WTC11 (cell line): ENCODE data around the gene TRPV5. TPM values are rescaled to one million over a fixed set of nuclear protein-coding genes. Genes with fewer than 3 reads are reported as not detected.

ENCODE experiments used
- ATAC-seq: fragments of 200-7000 bp; cut with Tn5 transposase; 2 replicates; pipeline ENCODE4 v1.10.0; 2021; ENCODE audit warnings: mild to moderate bottlenecking, moderate library complexity
- CTCF ChIA-PET: fragments of 300-600 bp; sonication (Branson Sonifier 250); formaldehyde crosslinking; loops from one replicate; lab custom pipeline; 2021; ENCODE audit warnings: antibody characterized with exemption; lab: Charles Lee
- POLR2A ChIA-PET: fragments of 350-600 bp; sonication (Branson Sonifier 250); formaldehyde crosslinking; loops from one replicate; lab custom pipeline; 2021; ENCODE audit warnings: antibody characterized with exemption; lab: Charles Lee
- DNase-seq: peaks from one replicate; pipeline ENCODE4 v3.0.0; 2021; ENCODE audit warnings: low spot score
- H3K27ac Mint-ChIP-seq: 2 replicates; pipeline ENCODE4 v1.8.0; 2021; ENCODE audit warnings: mixed read lengths
- H3K27me3 Mint-ChIP-seq: 2 replicates; pipeline ENCODE4 v1.8.0; 2021; ENCODE audit warnings: low read depth, mild to moderate bottlenecking, moderate library complexity, mixed read lengths
- H3K36me3 Mint-ChIP-seq: 2 replicates; pipeline ENCODE4 v1.8.0; 2021; ENCODE audit warnings: mixed read lengths
- H3K4me1 Mint-ChIP-seq: 2 replicates; pipeline ENCODE4 v1.8.0; 2022; ENCODE audit warnings: mixed read lengths
- H3K4me3 Mint-ChIP-seq: 2 replicates; pipeline ENCODE4 v1.8.0; 2021; ENCODE audit warnings: mild to moderate bottlenecking, moderate library complexity, mixed read lengths
- H3K9me3 Mint-ChIP-seq: 2 replicates; pipeline ENCODE4 v1.8.0; 2021; ENCODE audit warnings: mixed read lengths
- ATF3 ChIP-seq: sonication (generic); formaldehyde crosslinking; conservative IDR thresholded peaks from 2 replicates; pipeline ENCODE4 v1.8.1; 2022; ENCODE audit warnings: mild to moderate bottlenecking, missing genetic modification reagents
- CBFB ChIP-seq: sonication (generic); formaldehyde crosslinking; IDR thresholded peaks from 2 replicates; pipeline ENCODE4 v1.8.1; 2022; ENCODE audit warnings: mild to moderate bottlenecking, low read depth, missing genetic modification reagents
- E2F1 ChIP-seq: sonication (generic); formaldehyde crosslinking; IDR thresholded peaks from 2 replicates; pipeline ENCODE4 v1.8.0; 2022; ENCODE audit warnings: mild to moderate bottlenecking, missing genetic modification reagents
- HMGA2 ChIP-seq: fragments of 250-450 bp; sonication (Bioruptor Pico); IDR thresholded peaks from 2 replicates; pipeline ENCODE4 v1.4.0; 2021; ENCODE audit warnings: mild to moderate bottlenecking, moderate library complexity
- IRF1 ChIP-seq: sonication (generic); formaldehyde crosslinking; IDR thresholded peaks from 2 replicates; pipeline ENCODE4 v1.8.0; 2023; ENCODE audit warnings: missing genetic modification reagents
- JAZF1 ChIP-seq: fragments of 250-450 bp; sonication (Bioruptor Pico); IDR thresholded peaks from 2 replicates; pipeline ENCODE4 v1.9.0; 2021; ENCODE audit warnings: moderate library complexity, mild to moderate bottlenecking, inconsistent platforms
- SP1 ChIP-seq: sonication (generic); formaldehyde crosslinking; conservative IDR thresholded peaks from 2 replicates; pipeline ENCODE4 v1.8.1; 2022; ENCODE audit warnings: missing genetic modification reagents
- TCF7 ChIP-seq: sonication (generic); formaldehyde crosslinking; IDR thresholded peaks from 2 replicates; pipeline ENCODE4 v1.8.0; 2022; ENCODE audit warnings: mild to moderate bottlenecking, low read depth, missing genetic modification reagents, moderate library complexity
- USF1 ChIP-seq: sonication (generic); formaldehyde crosslinking; IDR thresholded peaks from 2 replicates; pipeline ENCODE4 v1.8.0; 2022; ENCODE audit warnings: mild to moderate bottlenecking, missing genetic modification reagents
- ZBTB43 ChIP-seq: sonication (generic); formaldehyde crosslinking; IDR thresholded peaks from 2 replicates; pipeline ENCODE4 v1.8.1; 2023; ENCODE audit warnings: mild to moderate bottlenecking, missing genetic modification reagents
- ZNF317 ChIP-seq: sonication (generic); formaldehyde crosslinking; IDR thresholded peaks from 2 replicates; pipeline ENCODE4 v1.8.1; 2023; ENCODE audit warnings: low read depth, mild to moderate bottlenecking, moderate library complexity, missing genetic modification reagents, borderline replicate concordance
- total RNA-seq: library from RNA; stranded (reverse); gene quantifications from 3 replicates; pipeline ENCODE4 v1.2.3, GENCODE V29; 2021

Gene TRPV5
- total RNA-seq, 1 experiment from 2014 or later: not detected

GRCh38 chr7:142860968-142861367 is 72.6 kb downstream of the TRPV5 start:
- Mint-ChIP-seq H3K27me3 (peaks cover 10% of the 10 kb centered on the region), H3K27ac (no peak overlapping the region), H3K4me1 (peaks cover 43% of the 10 kb centered on the region), H3K9me3 (no peaks in the 10 kb centered on the region), H3K4me3 (no peak overlapping the region), H3K36me3 (no peaks in the 10 kb centered on the region)
- POLR2A ChIA-PET: no interaction called here
- CTCF ChIA-PET: interaction anchor here (0.8 to 1.5 kb wide), 4 partner anchors 20 to 354 kb away, joined by 3 to 5 read pairs (median 4); no protein-coding TSS in a partner anchor
- TF ChIP-seq ATF3 (no peak), ZBTB43 (CRISPR knock-in tag) (no peak), TCF7 (CRISPR knock-in tag) (no peak)
- ATAC-seq (no peak), DNase-seq (no peak)

- Mint-ChIP-seq H3K4me1 (peaks cover 41% of the 10 kb centered on the region), H3K4me3 (no peak overlapping the region), H3K27ac (no peak overlapping the region)
- CTCF ChIA-PET: interaction anchor here (0.7 to 1.5 kb wide), 3 partner anchors 77 to 355 kb away, joined by 3 to 5 read pairs (median 3); no protein-coding TSS in a partner anchor
- ATAC-seq: no peak
- TF ChIP-seq ZNF317 (CRISPR knock-in tag) (no peak), IRF1 (CRISPR knock-in tag) (no peak), CBFB (CRISPR knock-in tag) (no peak), JAZF1 (CRISPR knock-in tag) (no peak), USF1 (CRISPR knock-in tag) (no peak)
- TF ChIP-seq, all 79 proteins: peak for 0
- H3K9me3 Mint-ChIP-seq: no peaks in the 10 kb centered on the region
- peaks cover 17% of the 10 kb centered on the region for H3K27me3 Mint-ChIP-seq
- no peaks in the 10 kb centered on the region for H3K36me3 Mint-ChIP-seq
- POLR2A ChIA-PET: no interaction called here
- no peak for DNase-seq
Observed at GRCh38 chr7:142859829-142860228, 73.7 kb downstream of the TRPV5 start.

- Mint-ChIP-seq H3K9me3 (no peaks in the 10 kb centered on the region), H3K4me3 (no peak overlapping the region), H3K27ac (no peak overlapping the region), H3K36me3 (no peaks in the 10 kb centered on the region), H3K27me3 (peaks cover 17% of the 10 kb centered on the region), H3K4me1 (peaks cover 39% of the 10 kb centered on the region)
- no peak for ATAC-seq
- no peak for TF ChIP-seq E2F1 (CRISPR knock-in tag)
- TF ChIP-seq HMGA2: no peak
- TF ChIP-seq ZNF317 (CRISPR knock-in tag): no peak
- TF ChIP-seq SP1 (CRISPR knock-in tag): no peak
- no peak for DNase-seq
- ChIA-PET POLR2A (no interaction called here), CTCF (interaction anchor here (1.5 kb wide), 1 partner anchor 76 kb away, joined by 3 read pairs; no protein-coding TSS in a partner anchor)
Observed at GRCh38 chr7:142859411-142859810, 74.1 kb downstream of the TRPV5 start.

Other genes with a start within 250 kb of the TRPV5 start
- 9.9 to 14.8 TPM (median 11.1 TPM) in 3 replicates for gene PRSS1, start 184.3 kb downstream of the TRPV5 start, total RNA-seq
- 27.6 to 41.2 TPM (median 28.2 TPM) in 3 replicates for gene PRSS2, start 162.8 kb downstream of the TRPV5 start, total RNA-seq
- 13.9 to 15.4 TPM (median 15.1 TPM) in 3 replicates for gene EPHB6, start 78.7 kb downstream of the TRPV5 start, total RNA-seq
- gene TRPV6, start 48.0 kb downstream of the TRPV5 start, total RNA-seq: 0.63 to 2.0 TPM (median 0.80 TPM) in 3 replicates
- not detected in 3 replicates for gene LLCFC1, start 5.7 kb upstream of the TRPV5 start, total RNA-seq
- 0.87 to 2.8 TPM (median 2.5 TPM) in 3 replicates for gene KEL, start 28.6 kb upstream of the TRPV5 start, total RNA-seq
- gene OR9A2, start 93.4 kb upstream of the TRPV5 start, total RNA-seq: not detected in 3 replicates
- not detected in 3 replicates for gene OR6V1, start 118.6 kb upstream of the TRPV5 start, total RNA-seq
- gene PIP, start 198.3 kb upstream of the TRPV5 start, total RNA-seq: not detected in 3 replicates
- not detected in 3 replicates for gene TAS2R39, start 249.7 kb upstream of the TRPV5 start, total RNA-seq